Measurements from ENCODE around the gene TTC7B.

TTC7B gene

GRCh38 chr14:90576981-90577660 lies 239.1 kb downstream of the TTC7B start:
- ATAC-seq, result no peak
- H3K4me1 Mint-ChIP-seq, result no peaks in the 10 kb centered on the region
- no peaks in the 10 kb centered on the region for H3K9me3 Mint-ChIP-seq
- H3K27ac Mint-ChIP-seq, result no peak overlapping the region
- no peaks in the 10 kb centered on the region for H3K27me3 Mint-ChIP-seq
- no peaks in the 10 kb centered on the region for H3K36me3 Mint-ChIP-seq
- no peak overlapping the region for H3K4me3 Mint-ChIP-seq

- Mint-ChIP-seq H3K36me3 (no peaks in the 10 kb centered on the region), H3K4me1 (no peaks in the 10 kb centered on the region), H3K4me3 (no peak overlapping the region)
Observed at GRCh38 chr14:90576581-90576980, 239.6 kb downstream of the TTC7B start.

DNA sequence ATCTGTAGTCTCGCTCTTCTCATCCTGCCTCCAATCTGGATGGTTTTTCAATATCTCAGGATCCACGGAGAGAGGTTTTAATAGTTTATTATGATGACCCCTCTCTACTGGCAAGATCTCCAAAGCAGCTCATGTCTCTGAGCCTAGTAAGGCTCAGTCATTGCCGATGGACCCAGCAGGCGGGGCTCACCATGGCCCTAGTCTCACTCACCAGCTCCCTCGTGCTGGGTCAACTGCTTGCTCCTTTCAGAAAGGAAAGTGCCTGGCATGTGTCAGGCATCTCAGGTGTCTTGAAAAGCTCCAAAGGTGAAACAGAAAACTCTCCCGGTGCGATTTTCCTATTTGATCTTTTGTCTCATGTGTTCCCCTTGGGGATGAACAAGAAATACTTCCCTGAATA lies 240.4 kb downstream of the TTC7B start:
- H3K36me3 Mint-ChIP-seq, result no peaks in the 10 kb centered on the region
- H3K27me3 Mint-ChIP-seq, result no peaks in the 10 kb centered on the region
- no peak overlapping the region for H3K4me3 Mint-ChIP-seq
- H3K27ac Mint-ChIP-seq, result no peak overlapping the region
- no peaks in the 10 kb centered on the region for H3K4me1 Mint-ChIP-seq
- ATAC-seq, result no peak
- H3K9me3 Mint-ChIP-seq, result no peaks in the 10 kb centered on the region

More at GRCh38 chr14:90576581-90576980, 239.6 kb downstream of the TTC7B start:
- H3K27me3 Mint-ChIP-seq, result no peaks in the 10 kb centered on the region
- ATAC-seq, result no peak
- no peaks in the 10 kb centered on the region for H3K9me3 Mint-ChIP-seq
- H3K27ac Mint-ChIP-seq, result no peak overlapping the region

GRCh38 chr14:90575336-90575735 lies 240.9 kb downstream of the TTC7B start:
- no peak for ATAC-seq
- Mint-ChIP-seq H3K4me3 (no peak overlapping the region), H3K9me3 (no peaks in the 10 kb centered on the region), H3K4me1 (no peaks in the 10 kb centered on the region), H3K27me3 (no peaks in the 10 kb centered on the region), H3K27ac (no peak overlapping the region), H3K36me3 (no peaks in the 10 kb centered on the region)

GRCh38 chr14:90574188-90575131 lies 241.8 kb downstream of the TTC7B start:
- Mint-ChIP-seq H3K4me1 (no peaks in the 10 kb centered on the region), H3K36me3 (no peaks in the 10 kb centered on the region), H3K9me3 (no peaks in the 10 kb centered on the region), H3K27ac (no peak overlapping the region), H3K27me3 (no peaks in the 10 kb centered on the region), H3K4me3 (no peak overlapping the region)
- no peak for ATAC-seq

GRCh38 chr14:90573385-90574105 lies 242.7 kb downstream of the TTC7B start:
- Mint-ChIP-seq H3K4me1 (no peaks in the 10 kb centered on the region), H3K4me3 (no peak overlapping the region), H3K36me3 (no peaks in the 10 kb centered on the region), H3K27ac (no peak overlapping the region), H3K9me3 (no peaks in the 10 kb centered on the region), H3K27me3 (no peaks in the 10 kb centered on the region)
- ATAC-seq, result no peak

DNA sequence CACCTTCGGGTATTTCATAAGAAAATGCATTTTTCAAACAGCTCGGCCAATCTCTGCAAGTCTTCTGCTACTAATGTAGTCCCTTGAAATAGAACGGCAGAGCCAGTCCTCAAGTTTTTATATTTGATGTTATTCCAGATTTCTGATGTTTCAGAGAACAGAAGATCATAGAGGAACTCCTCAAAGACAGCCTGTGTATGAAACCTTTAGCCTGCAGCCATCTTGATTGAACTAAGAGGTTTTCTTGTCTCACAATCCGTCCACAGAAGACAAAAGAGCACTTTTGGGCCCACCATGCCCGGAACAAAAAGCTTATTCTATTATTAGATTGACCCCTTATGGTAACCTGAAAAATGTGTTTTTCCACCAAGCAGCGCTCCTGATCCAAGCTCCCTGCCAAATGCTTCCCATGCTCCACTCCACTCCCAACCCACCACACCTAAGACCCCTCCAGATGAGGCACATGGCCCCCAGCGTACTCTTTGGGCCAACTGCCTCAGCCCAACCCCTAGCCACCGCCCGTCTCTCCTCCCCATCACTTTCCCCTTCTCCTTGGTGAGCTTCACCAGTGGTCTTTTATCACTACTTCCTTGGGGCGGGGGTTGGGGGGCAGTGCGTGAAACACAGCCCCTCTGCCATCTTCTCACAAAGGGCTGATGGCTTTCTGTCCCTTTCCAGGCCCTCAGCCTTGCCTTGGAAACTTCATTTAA lies 243.6 kb downstream of the TTC7B start:
- Mint-ChIP-seq H3K9me3 (no peaks in the 10 kb centered on the region), H3K27me3 (no peaks in the 10 kb centered on the region)
- ATAC-seq, result no peak

DNA sequence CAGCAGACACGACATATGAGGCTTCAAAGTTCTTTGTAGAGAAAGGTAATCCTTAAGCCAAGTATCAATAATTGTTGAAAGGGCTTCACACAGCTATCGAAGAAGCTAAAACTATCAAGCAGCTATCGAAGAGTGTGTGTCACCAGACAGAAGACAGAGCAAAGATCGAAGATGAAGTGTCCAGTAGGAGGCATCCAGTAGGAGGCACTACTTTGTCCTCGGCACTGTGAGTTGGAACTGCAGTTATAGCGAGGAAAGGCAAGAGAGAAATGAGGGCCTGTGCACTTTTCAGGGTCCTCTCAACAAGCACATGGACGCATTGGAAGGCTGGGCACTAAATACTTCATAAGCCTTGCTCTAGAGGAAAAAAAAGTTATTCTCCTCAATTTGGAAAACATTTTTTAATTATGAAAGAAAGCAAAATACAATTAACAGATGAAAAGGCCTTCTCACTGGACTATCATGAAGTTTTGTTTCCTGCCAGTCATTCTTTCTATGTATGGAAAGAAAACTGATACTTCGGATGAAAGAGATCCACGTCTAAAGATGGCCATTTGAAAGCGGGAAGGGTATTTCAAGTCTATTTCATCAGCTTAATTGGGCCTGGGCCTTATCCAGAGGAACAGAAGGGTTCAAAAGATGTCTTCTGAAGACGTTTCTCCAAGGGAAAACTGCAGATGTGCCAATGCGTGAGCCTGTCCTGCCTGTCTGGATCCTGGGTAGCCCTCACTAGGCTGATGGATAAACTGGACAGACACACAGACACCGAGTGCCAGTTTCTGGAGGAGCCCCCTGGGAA lies 244.9 kb downstream of the TTC7B start:
- no peak for ATAC-seq
- Mint-ChIP-seq H3K4me3 (no peak overlapping the region), H3K27me3 (no peaks in the 10 kb centered on the region), H3K9me3 (no peaks in the 10 kb centered on the region), H3K4me1 (no peaks in the 10 kb centered on the region), H3K36me3 (no peaks in the 10 kb centered on the region), H3K27ac (no peak overlapping the region)

More for the DNA sequence above, 243.6 kb downstream of the TTC7B start:
- no peak overlapping the region for H3K4me3 Mint-ChIP-seq
- no peaks in the 10 kb centered on the region for H3K36me3 Mint-ChIP-seq
- no peak overlapping the region for H3K27ac Mint-ChIP-seq
- no peaks in the 10 kb centered on the region for H3K4me1 Mint-ChIP-seq

GRCh38 chr14:90570461-90570860 lies 245.8 kb downstream of the TTC7B start:
- Mint-ChIP-seq H3K27ac (no peak overlapping the region), H3K27me3 (no peaks in the 10 kb centered on the region), H3K4me3 (no peak overlapping the region), H3K36me3 (no peaks in the 10 kb centered on the region), H3K4me1 (no peaks in the 10 kb centered on the region), H3K9me3 (no peaks in the 10 kb centered on the region)
- ATAC-seq, result no peak

DNA sequence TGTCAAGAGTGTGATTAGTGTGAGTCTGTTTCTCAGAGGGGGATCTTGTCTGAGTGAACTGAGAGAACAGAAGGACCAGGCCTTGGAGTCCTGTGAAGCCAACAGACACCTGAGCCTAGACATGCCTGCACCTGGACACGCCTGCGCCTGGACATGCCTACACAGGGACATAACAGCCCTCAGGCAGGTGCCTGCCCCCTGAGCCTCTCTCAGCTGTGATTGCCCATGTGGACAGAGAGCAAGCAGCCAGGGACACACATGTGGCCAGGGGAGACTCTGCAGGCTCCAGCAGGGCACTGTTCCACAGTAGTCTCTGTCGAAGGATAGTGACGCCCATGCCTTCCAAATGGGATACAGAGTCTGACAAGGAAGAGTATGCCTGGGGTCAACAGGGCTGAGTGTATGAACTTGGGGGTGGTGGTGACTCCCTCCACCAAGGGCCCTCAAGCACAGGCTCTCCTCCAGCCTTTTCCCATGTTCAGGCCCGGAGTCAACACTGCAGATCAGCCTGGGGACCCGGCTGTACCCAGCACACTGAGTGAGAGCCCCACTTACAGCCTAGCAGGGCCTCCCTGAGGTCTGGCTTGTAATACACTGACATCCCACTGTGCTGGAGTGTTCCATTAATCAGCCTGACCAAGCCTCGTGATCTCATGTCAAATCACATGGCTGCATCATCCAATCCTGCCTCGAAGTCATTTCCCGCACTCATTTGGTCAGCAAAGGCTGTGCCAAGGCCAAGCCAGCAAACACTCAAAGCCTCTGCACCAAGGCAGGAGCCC lies 246.4 kb downstream of the TTC7B start:
- H3K4me3 Mint-ChIP-seq, result no peak overlapping the region
- peak; percentile 18 for ATAC-seq
- H3K9me3 Mint-ChIP-seq, result no peaks in the 10 kb centered on the region
- no peaks in the 10 kb centered on the region for H3K4me1 Mint-ChIP-seq
- no peaks in the 10 kb centered on the region for H3K36me3 Mint-ChIP-seq
- no peak overlapping the region for H3K27ac Mint-ChIP-seq
- no peaks in the 10 kb centered on the region for H3K27me3 Mint-ChIP-seq

DNA sequence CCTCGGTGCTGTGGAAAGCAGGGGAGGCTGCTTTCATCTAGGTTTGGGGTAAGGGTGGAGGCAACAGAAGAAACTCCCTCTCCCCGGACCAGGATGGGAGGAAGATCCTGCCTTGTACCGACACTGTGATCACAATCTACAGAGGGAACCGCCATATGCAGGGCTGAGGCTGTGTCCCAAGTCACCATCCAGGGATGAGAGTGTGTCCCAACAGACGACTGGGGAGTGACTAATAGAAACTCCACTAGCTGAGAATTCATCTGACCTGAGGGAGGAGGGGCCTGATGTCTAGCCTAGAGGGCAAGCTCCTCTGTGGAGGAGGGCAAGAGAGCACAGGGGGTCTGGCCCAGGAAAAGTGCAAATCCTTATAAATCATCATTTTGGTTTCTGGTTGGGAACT lies 247.0 kb downstream of the TTC7B start:
- H3K4me3 Mint-ChIP-seq, result no peak overlapping the region
- no peaks in the 10 kb centered on the region for H3K9me3 Mint-ChIP-seq
- no peaks in the 10 kb centered on the region for H3K4me1 Mint-ChIP-seq
- no peak for ATAC-seq
- no peaks in the 10 kb centered on the region for H3K27me3 Mint-ChIP-seq
- no peak overlapping the region for H3K27ac Mint-ChIP-seq
- no peaks in the 10 kb centered on the region for H3K36me3 Mint-ChIP-seq

- Mint-ChIP-seq H3K27me3 (no peaks in the 10 kb centered on the region), H3K4me1 (no peaks in the 10 kb centered on the region), H3K27ac (no peak overlapping the region), H3K36me3 (no peaks in the 10 kb centered on the region), H3K9me3 (no peaks in the 10 kb centered on the region), H3K4me3 (no peak overlapping the region)
- ATAC-seq, result no peak
Observed at GRCh38 chr14:90568405-90568804, 247.8 kb downstream of the TTC7B start.

- ATAC-seq, result no peak
- H3K36me3 Mint-ChIP-seq, result no peaks in the 10 kb centered on the region
- H3K9me3 Mint-ChIP-seq, result no peaks in the 10 kb centered on the region
- H3K4me3 Mint-ChIP-seq, result no peak overlapping the region
- H3K4me1 Mint-ChIP-seq, result no peaks in the 10 kb centered on the region
- H3K27ac Mint-ChIP-seq, result no peak overlapping the region
- no peaks in the 10 kb centered on the region for H3K27me3 Mint-ChIP-seq
Observed at GRCh38 chr14:90567991-90568390, 248.2 kb downstream of the TTC7B start.

DNA sequence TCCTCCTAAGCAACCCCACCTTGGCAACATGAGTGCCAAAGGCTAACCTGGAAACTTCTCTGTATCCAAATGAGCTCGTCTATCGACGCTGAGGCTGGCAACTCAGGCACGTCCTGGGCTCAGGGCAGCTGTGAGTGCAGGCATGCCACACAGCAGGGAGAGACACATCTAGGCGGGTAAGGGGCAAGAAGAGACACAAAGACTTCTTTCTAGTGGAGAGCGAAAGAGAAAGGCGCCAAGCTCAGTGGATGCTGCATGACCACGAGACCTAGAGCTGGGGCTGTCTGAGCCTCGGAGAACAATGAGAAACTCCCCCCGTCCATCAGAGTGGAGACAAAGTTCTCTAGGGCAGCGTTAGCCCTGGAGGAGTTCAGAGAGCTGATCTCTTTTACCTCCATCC lies 249.0 kb downstream of the TTC7B start:
- no peaks in the 10 kb centered on the region for H3K27me3 Mint-ChIP-seq
- no peak for ATAC-seq
- no peaks in the 10 kb centered on the region for H3K36me3 Mint-ChIP-seq
- no peak overlapping the region for H3K4me3 Mint-ChIP-seq
- no peak overlapping the region for H3K27ac Mint-ChIP-seq
- H3K9me3 Mint-ChIP-seq, result no peaks in the 10 kb centered on the region
- no peaks in the 10 kb centered on the region for H3K4me1 Mint-ChIP-seq

Measured in stimulated activated memory B cell treated with anti-CD40 and anti-IgM and Interleukin-4, amounts not matched to agents 10 μg/mL and 1 μg/mL and 100 μg/mL, for 72 hours (primary cell).